Kasumi-1 (cell line): ENCODE measurements around the gene ECE2.
"Not testable (repeated sequence)": the region's sequence is repeated elsewhere in the genome, so short reads cannot be mapped to it uniquely, and the experiment has no call there.

Experiments
- DNase-seq, 2 experiments: peaks; one replicate each; lab custom pipeline; 2025; lab: John Stamatoyannopoulos, UW

Gene ECE2

GRCh38 chr3:184267249-184267648 lies 8.6 kb upstream of the ECE2 start:
- not testable (repeated sequence) for DNase-seq

GRCh38 chr3:184272269-184272668 lies 3.6 kb upstream of the ECE2 start:
- no peak for DNase-seq

GRCh38 chr3:184275381-184275701 lies 481 bp upstream of the ECE2 start:
- no peak for DNase-seq

- DNase-seq, result no peak
Observed at GRCh38 chr3:184277366-184277765, 1.5 kb downstream of the ECE2 start.

- no peak for DNase-seq
Observed at GRCh38 chr3:184282941-184283340, 7.1 kb downstream of the ECE2 start.

GRCh38 chr3:184283681-184284080 lies 7.9 kb downstream of the ECE2 start:
- no peak for DNase-seq

GRCh38 chr3:184284696-184285095 lies 8.9 kb downstream of the ECE2 start:
- DNase-seq, result peak; percentile 59 to 62

GRCh38 chr3:184289426-184289938 lies 13.7 kb downstream of the ECE2 start:
- peak; percentile 68 to 72 for DNase-seq

GRCh38 chr3:184290331-184290730 lies 14.5 kb downstream of the ECE2 start:
- DNase-seq, result no peak

GRCh38 chr3:184291044-184291737 lies 15.4 kb downstream of the ECE2 start:
- no peak for DNase-seq

GRCh38 chr3:184291738-184292445 lies 16.1 kb downstream of the ECE2 start:
- no peak for DNase-seq

- DNase-seq, result no peak
Observed at GRCh38 chr3:184295771-184296170, 19.9 kb downstream of the ECE2 start.

GRCh38 chr3:184296616-184297015 lies 20.8 kb downstream of the ECE2 start:
- no peak for DNase-seq

GRCh38 chr3:184298759-184299487 lies 23.1 kb downstream of the ECE2 start, which contains the start of gene PSMD2:
Gene PSMD2 (plus strand): TSS chr3:184299241. CDS start chr3:184299267, 26 bp downstream.
- DNase-seq, result peak; percentile 89 to 91

GRCh38 chr3:184299488-184300377 lies 23.9 kb downstream of the ECE2 start:
- DNase-seq, result peak in 1 of 2 experiments; percentile 8

- DNase-seq, result no peak
Observed at GRCh38 chr3:184300378-184300720, 24.5 kb downstream of the ECE2 start.

- DNase-seq, result peak; percentile 33 to 49
Observed at GRCh38 chr3:184305577-184305976, 29.8 kb downstream of the ECE2 start.

- no peak for DNase-seq
Observed at GRCh38 chr3:184306341-184306972, 30.6 kb downstream of the ECE2 start.

GRCh38 chr3:184307915-184308314 lies 32.1 kb downstream of the ECE2 start:
- DNase-seq, result no peak

GRCh38 chr3:184308744-184309143 lies 32.9 kb downstream of the ECE2 start:
- no peak for DNase-seq

GRCh38 chr3:184311633-184312032 lies 35.8 kb downstream of the ECE2 start:
- DNase-seq, result no peak
